Measurements from ENCODE around the gene FNDC3B. TPM values are rescaled to one million over a fixed set of nuclear protein-coding genes. Genes with fewer than 3 reads are reported as not detected.

The FNDC3B gene
- total and polyA plus RNA-seq, 2 donors (not counting 3 experiments of a cell fraction or from before 2014, with no cell fraction given): 91.6 to 295 TPM

- no peaks in the 10 kb centered on the region for H4K20me1 ChIP-seq (replicated peaks; ENCODE audit: control insufficient read depth, extremely low read depth, insufficient read depth, low read length)
- no peak overlapping the region for H3K27ac ChIP-seq (ENCODE audit: insufficient read depth, low read depth, low read length)
- no peak overlapping the region for H2AFZ ChIP-seq (ENCODE audit: low read depth, low read length)
- FAIRE-seq (no peak), DNase-seq (ENCODE audit: low read depth, low spot score) (no peak)
- H3K9me1 ChIP-seq (replicated peaks; ENCODE audit: control insufficient read depth, extremely low read depth, insufficient read depth, low read length): no peaks in the 10 kb centered on the region
- no peak for TF ChIP-seq EZH2 (IDR thresholded peaks at IDR 0.05; ENCODE audit: borderline replicate concordance, low read depth, low read length, severe bottlenecking)
- TF ChIP-seq FOS (IDR thresholded peaks at IDR 0.05; ENCODE audit: borderline replicate concordance, insufficient read depth, low read length): no peak
- TF ChIP-seq JUN (IDR thresholded peaks at IDR 0.05; ENCODE audit: borderline replicate concordance, insufficient read depth, insufficient read length, low read depth): no peak
- TF ChIP-seq GATA2 (IDR thresholded peaks at IDR 0.05; ENCODE audit: insufficient read depth, insufficient read length, low read depth, low read length): no peak
- no peak for TF ChIP-seq POLR2A (IDR thresholded peaks at IDR 0.05; ENCODE audit: low read depth, low read length)
- ChIA-PET POLR2A (no interaction called here), CTCF (interaction anchor here (1.0 to 1.2 kb wide), 2 partner anchors 10 to 252 kb away, joined by 3 read pairs; no protein-coding TSS in a partner anchor)
- peaks cover 12% of the 10 kb centered on the region for H3K4me1 ChIP-seq (ENCODE audit: control insufficient read depth, extremely low read depth, insufficient read depth, low read length)
- no peak overlapping the region for H3K4me3 ChIP-seq (replicated peaks in 1 of 3; ENCODE audit: insufficient read depth in 1 of 3, low read depth in 1 of 3, low read length in 3 of 3)
- H3K27me3 ChIP-seq (ENCODE audit: control insufficient read depth in 2 of 2, insufficient read depth in 2 of 2, low read length in 2 of 2): no peaks in the 10 kb centered on the region
- no peak overlapping the region for H3K4me2 ChIP-seq (ENCODE audit: insufficient read depth, low read length)
- H3K79me2 ChIP-seq (ENCODE audit: control insufficient read depth, insufficient read depth, low read length): peaks cover 28% of the 10 kb centered on the region
- dilution Hi-C loops (cut with MboI; ENCODE audit: extremely low pct_ligation_motif_present, low sequenced_read_pairs) (no loop called here), intact Hi-C loops (cut with micrococcal nuclease) (no loop called here)
- no peak overlapping the region for H3K9ac ChIP-seq (replicated peaks; ENCODE audit: extremely low read depth, insufficient read depth, low read length)
- peaks cover 22 to 42% of the 10 kb centered on the region in 2 experiments for H3K36me3 ChIP-seq (ENCODE audit: control insufficient read depth in 2 of 2, extremely low read depth in 1 of 2, insufficient read depth in 2 of 2, low read length in 2 of 2)
- no peaks in the 10 kb centered on the region for H3K9me3 ChIP-seq (replicated peaks; ENCODE audit: control insufficient read depth, insufficient read depth, low read length)
- no TSS peak for BruUV-seq (replicated peaks)
These were observed 254.9 kb downstream of the FNDC3B start for GRCh38 chr3:172294223-172294806.

- POLR2A ChIA-PET: no interaction called here
- BruUV-seq (replicated peaks): no TSS peak
- intact Hi-C loops (cut with micrococcal nuclease): no loop called here
- dilution Hi-C loops (cut with MboI; ENCODE audit: extremely low pct_ligation_motif_present, low sequenced_read_pairs): no loop called here
- no peak for TF ChIP-seq POLR2AphosphoS5 (IDR thresholded peaks at IDR 0.05; ENCODE audit: insufficient read depth, low read depth, low read length)
- no peak for TF ChIP-seq GATA2 (IDR thresholded peaks at IDR 0.05; ENCODE audit: insufficient read depth, insufficient read length, low read depth, low read length)
- no peak for TF ChIP-seq POLR2A (IDR thresholded peaks at IDR 0.05; ENCODE audit: low read depth, low read length)
- TF ChIP-seq MYC (IDR thresholded peaks at IDR 0.05; ENCODE audit: low read depth, low read length): no peak
- TF ChIP-seq, protein P1, sequence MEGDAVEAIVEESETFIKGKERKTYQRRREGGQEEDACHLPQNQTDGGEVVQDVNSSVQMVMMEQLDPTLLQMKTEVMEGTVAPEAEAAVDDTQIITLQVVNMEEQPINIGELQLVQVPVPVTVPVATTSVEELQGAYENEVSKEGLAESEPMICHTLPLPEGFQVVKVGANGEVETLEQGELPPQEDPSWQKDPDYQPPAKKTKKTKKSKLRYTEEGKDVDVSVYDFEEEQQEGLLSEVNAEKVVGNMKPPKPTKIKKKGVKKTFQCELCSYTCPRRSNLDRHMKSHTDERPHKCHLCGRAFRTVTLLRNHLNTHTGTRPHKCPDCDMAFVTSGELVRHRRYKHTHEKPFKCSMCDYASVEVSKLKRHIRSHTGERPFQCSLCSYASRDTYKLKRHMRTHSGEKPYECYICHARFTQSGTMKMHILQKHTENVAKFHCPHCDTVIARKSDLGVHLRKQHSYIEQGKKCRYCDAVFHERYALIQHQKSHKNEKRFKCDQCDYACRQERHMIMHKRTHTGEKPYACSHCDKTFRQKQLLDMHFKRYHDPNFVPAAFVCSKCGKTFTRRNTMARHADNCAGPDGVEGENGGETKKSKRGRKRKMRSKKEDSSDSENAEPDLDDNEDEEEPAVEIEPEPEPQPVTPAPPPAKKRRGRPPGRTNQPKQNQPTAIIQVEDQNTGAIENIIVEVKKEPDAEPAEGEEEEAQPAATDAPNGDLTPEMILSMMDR (IDR thresholded peaks at IDR 0.05; ENCODE audit: extremely low read depth in 1 of 2, insufficient read depth in 1 of 2, low read depth in 1 of 2, low read length in 2 of 2): no peak
- TF ChIP-seq JUN (IDR thresholded peaks at IDR 0.05; ENCODE audit: borderline replicate concordance, insufficient read depth, insufficient read length, low read depth): no peak
- no peak for TF ChIP-seq EZH2 (IDR thresholded peaks at IDR 0.05; ENCODE audit: borderline replicate concordance, low read depth, low read length, severe bottlenecking)
- TF ChIP-seq, protein P2, sequence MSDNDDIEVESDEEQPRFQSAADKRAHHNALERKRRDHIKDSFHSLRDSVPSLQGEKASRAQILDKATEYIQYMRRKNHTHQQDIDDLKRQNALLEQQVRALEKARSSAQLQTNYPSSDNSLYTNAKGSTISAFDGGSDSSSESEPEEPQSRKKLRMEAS (IDR thresholded peaks at IDR 0.05; ENCODE audit: insufficient read depth, insufficient read length): no peak
- TF ChIP-seq FOS (IDR thresholded peaks at IDR 0.05; ENCODE audit: borderline replicate concordance, insufficient read depth, low read length): no peak
- Histone ChIP-seq H3K4me3 (replicated peaks in 1 of 3; ENCODE audit: insufficient read depth in 1 of 3, low read depth in 1 of 3, low read length in 3 of 3) (no peak overlapping the region), H3K79me2 (ENCODE audit: control insufficient read depth, insufficient read depth, low read length) (peaks cover 24% of the 10 kb centered on the region), H4K20me1 (replicated peaks; ENCODE audit: control insufficient read depth, extremely low read depth, insufficient read depth, low read length) (no peaks in the 10 kb centered on the region), H3K9ac (replicated peaks; ENCODE audit: extremely low read depth, insufficient read depth, low read length) (no peak overlapping the region), H2AFZ (ENCODE audit: low read depth, low read length) (no peak overlapping the region), H3K4me2 (ENCODE audit: insufficient read depth, low read length) (no peak overlapping the region), H3K4me1 (ENCODE audit: control insufficient read depth, extremely low read depth, insufficient read depth, low read length) (no peaks in the 10 kb centered on the region), H3K9me3 (replicated peaks; ENCODE audit: control insufficient read depth, insufficient read depth, low read length) (no peaks in the 10 kb centered on the region), H3K27ac (ENCODE audit: insufficient read depth, low read depth, low read length) (no peak overlapping the region), H3K27me3 (ENCODE audit: control insufficient read depth in 2 of 2, insufficient read depth in 2 of 2, low read length in 2 of 2) (no peaks in the 10 kb centered on the region), H3K9me1 (replicated peaks; ENCODE audit: control insufficient read depth, extremely low read depth, insufficient read depth, low read length) (no peaks in the 10 kb centered on the region), H3K36me3 (ENCODE audit: control insufficient read depth in 2 of 2, extremely low read depth in 1 of 2, insufficient read depth in 2 of 2, low read length in 2 of 2) (peaks cover 27 to 53% of the 10 kb centered on the region in 2 experiments)
- DNase-seq (ENCODE audit: low read depth, low spot score) (no peak), FAIRE-seq (no peak)
- CTCF ChIA-PET: no interaction called here
These were observed 257.0 kb downstream of the FNDC3B start for GRCh38 chr3:172296248-172296974.
